ENCODE measurements around the gene MELTF.

The MELTF gene

DNA sequence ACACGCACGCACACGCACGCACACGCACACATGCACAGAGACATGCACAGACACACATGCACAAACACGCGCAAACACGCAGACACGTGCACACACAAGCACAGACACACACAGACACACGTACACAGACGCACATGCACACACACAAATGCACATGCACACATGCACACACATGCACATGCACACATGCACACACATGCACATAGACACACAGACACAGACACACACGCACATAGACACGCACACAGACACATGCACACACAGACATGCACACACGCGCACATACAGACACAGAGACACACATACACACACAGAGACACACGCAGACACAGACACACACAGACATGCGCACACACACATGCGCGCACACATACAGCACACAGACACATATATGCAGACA, 34.6 kb downstream of the MELTF start:
- DNase-seq (ENCODE audit: low read depth in 1 of 2, low spot score in 1 of 2) = no peak

DNA sequence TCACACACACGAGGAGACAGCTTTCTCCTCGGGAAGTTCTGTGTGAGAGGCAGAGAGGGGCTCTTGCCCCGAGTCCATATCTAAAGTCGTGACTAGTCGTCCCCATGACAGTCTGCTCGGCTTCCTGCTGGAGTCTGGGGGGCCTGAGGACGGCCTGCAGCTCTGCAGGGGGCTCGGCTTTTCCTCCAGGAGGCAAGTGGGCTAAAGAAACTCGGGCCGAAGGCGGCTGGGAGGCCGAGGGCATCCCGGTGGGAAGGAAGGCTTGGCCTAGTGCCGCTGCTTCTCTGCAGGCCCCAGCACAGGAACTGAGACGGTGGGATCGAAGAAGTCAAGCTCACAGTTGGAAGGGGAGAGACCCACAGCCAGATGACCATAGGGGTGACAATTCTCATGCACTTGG, 35.6 kb downstream of the MELTF start:
- DNase-seq (ENCODE audit: low read depth in 1 of 2, low spot score in 1 of 2) = no peak

DNA sequence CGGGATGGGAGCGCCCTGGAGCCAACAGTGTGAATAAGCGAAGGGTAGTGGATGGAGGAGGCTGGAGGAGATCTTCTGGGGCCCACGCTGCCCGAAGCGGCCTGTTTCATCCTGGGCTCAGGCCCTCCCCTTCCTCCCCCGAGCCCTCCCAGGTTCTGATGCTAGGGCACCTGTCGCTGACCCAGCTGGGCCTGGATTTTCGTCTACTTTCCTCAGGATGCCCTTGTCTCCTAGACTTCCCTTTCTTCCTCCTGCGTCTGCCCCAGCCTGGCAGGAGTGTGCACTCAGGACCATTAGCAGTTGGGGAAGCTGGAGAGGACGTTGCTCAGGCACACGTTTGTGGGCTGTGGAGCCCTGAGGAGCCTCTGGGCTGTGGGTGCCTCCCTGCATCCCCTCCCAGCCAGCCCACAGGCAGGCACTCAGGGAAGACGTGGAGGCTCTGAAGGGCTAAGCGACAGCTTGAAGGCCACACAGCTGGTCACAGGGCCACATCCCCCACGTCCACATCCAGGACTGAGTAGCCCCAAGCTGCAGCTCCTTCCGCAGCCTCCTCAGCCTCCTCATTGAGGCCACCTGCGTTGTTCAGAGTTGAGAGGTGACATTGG, 37.1 kb downstream of the MELTF start:
- no peak for DNase-seq (ENCODE audit: low read depth in 1 of 2, low spot score in 1 of 2)

DNA sequence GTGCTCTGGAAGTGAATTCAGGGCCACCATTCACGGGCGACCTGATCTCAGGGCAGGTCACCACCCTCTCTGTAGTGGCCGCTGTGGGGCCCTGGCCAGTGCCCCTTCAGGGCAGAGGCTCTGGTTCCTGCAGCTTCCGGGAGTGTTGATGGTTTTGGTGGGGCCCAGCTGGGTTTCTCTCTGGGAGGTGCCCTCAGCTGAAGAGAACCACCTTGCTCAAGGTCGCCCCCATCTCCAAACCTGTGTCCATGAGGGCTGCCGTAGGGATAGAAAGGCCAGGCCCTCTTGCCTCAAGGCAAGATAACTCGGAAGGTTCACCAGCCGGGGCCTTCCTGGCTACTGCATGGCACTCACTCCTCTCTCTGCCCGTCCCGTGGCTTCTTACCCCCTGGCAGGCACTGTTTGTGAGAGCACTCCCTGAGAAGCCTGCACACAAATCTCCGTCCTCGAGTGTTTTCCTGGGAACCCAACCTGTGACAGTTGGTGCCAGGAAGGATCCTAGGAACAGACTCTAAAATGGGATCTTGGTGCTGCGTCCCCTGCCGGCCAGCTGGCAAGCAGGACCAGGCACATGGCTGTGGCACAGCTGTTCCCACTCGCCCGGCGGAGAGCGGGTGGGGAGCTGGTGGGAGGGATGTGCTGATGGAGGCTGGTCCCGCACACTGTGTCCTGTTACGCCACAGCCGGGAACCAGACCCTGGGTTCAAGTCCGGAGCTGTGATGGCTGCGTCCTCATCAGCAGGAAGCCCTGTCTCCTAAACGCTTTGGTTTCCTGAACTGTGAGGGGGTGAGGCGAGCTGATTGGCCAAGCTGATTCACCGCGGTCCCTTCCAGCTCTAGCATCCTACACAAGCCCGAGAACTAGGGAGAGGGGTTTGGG, 37.8 kb downstream of the MELTF start:
- DNase-seq (ENCODE audit: low read depth in 1 of 2, low spot score in 1 of 2) = no peak

DNA sequence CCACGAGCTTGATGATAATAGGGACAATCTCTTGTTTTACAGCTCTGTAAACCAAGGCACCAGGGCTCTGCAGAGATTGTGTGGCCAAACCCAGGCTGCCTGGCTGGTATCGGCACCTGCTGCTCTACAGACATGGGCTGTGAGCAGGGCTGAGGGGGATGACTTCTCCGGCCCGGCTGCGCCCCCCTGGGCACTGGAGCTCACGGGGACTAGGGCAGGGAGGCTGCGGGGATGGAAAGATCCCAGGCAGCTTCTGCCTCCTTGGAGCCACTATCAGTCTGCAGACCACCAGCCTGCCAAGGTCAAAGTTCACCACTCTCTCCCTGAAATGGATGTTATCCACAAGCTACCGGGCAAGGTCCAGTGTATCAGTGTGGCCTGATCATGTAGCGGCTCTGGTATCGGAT, 39.0 kb downstream of the MELTF start:
- no peak for DNase-seq (ENCODE audit: low read depth in 1 of 2, low spot score in 1 of 2)

DNA sequence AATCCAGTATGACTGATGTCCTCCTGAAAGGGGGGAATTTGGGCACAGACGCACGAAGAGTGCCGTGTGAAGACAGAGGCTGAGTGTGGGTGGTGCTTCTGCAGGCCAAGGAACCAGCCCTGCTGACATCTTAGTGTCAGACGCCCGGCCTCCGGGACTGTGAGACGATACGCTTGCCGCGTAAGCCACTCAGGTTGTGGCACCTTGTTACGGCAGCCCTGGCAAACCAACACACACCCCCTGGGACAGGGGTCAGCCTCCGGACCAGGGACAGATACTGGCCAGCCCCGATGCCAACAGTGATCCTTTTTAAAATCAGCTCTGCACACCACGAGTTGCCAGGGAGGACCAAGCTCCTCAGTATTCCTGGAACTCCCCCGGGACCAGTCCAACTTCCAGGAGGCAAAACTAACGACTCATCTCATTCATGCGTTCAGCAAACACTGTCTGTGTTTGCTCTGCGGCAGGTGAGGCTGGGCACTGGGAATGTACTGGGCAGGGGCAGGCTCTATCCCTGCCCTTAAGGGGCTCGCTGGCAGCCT, 39.8 kb downstream of the MELTF start:
- no peak for DNase-seq (ENCODE audit: low read depth in 1 of 2, low spot score in 1 of 2)

DNA sequence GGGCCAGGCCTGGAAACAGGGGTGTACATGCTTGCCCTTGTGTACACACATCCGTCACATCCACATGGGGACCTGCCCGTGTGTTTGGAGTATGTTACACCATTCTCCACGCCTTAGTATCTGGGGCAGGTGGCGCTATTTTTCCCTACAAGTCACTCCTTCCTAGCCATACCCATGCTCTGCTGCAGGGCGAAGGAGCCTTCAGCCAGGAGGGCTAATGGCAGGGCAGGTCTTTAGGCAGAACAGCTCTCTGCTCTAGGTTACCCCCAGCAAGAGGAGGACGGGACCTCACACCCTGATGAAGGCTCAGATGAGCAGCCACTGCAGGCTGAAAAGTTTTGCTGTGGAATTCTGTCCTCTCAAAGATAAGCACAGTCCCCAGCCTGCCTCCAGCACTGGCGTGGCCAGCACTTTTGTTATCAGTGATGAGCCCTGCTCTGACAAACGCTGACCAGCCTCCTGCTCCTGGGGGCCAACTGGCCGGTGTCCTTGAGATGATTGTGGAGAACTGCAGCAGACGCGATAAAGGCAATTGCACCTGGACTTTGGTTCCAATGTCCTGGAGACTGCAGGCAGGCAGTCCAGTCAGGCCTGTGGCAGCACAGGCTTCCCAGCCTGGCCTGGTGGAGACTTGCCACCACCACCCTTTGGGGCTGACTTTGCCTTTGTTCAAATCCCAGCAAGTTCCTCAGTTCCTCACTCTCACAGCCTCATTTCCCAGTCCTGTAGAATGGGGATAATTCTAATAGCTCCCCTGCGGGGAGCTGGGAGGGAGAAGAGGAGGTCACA, 41.2 kb downstream of the MELTF start:
- DNase-seq (ENCODE audit: low read depth in 1 of 2, low spot score in 1 of 2) = no peak

DNA sequence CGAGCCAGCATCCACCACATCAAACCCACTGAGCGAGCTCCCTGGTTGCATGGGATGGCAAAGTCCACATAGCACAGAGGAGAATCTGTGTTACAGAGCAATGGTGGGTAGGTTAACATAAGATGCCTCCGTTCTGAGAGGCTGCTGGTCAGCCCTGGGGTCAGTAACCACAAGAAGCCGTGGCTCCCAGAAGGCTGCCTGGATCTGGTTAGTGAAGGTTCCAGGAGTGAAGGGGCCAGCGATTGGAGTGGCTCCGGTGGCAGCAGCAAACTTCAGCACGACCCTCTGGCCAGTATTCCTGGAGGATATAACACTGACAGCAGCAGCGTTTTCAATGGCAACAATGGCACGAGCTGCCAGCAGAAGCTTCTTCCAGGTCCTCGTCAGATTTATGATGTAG, 42.6 kb downstream of the MELTF start:
- no peak for DNase-seq (ENCODE audit: low read depth in 1 of 2, low spot score in 1 of 2)

DNA sequence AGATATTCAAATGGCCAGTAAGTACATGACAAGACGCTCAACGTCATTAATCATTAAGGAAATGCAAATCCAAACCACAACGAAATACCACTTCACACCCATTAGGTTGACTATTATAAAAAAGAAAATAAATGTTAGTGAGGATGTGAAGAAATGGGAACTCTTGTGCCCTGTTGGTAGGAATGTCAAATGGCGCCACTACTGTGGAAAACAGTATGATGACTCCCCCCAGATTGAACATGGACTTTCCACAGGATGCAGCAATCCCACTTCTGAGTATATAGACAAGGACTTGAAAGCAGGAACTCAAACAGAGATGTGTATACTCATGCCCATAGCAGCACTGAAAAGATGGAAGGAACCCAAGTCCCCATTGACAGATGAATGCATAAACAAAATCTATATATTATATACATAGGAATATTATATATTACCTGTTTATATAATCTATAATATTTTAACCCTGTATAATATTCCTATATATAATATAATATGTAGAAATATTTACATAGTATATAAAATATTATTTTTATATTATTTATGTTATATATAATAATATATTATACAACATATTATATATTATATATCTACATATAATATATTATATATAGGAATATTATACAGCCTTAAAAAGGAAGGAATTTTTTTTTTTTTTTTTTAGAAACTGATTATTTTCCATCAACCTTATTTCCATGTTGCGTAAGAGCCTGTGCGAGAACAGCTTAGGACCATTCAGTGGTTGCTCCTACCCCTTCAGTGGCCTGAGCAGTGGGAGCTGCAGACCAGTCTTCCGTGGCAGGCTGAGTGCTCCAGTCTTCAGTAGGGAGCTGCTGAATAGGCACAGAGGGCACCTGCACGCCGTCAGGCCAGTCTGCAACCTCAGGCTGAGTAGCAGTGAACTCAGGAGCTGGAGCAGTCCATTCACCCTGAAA, 43.4 kb downstream of the MELTF start:
- DNase-seq (ENCODE audit: low read depth in 1 of 2, low spot score in 1 of 2) = no peak

DNA sequence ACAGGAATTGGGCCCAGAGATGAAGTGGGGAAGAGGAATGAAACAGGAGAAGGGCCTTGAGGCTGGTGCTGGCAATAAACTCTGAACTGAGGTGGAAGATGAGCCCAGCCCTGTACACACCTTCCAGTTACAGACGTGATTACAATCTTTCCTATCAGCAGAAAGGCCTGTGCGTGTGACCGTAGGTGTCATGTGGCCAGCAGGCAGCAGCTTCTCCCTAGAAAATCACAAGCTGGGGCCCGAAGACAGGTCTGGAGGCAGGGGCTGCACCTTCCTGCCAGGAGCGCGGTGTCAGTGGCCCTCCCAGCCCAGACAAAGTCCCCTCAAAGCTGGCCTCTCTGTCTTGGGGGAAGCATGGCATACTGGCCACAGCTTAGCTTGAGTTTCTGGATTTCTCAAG, 44.3 kb downstream of the MELTF start:
- no peak for DNase-seq (ENCODE audit: low read depth in 1 of 2, low spot score in 1 of 2)

DNA sequence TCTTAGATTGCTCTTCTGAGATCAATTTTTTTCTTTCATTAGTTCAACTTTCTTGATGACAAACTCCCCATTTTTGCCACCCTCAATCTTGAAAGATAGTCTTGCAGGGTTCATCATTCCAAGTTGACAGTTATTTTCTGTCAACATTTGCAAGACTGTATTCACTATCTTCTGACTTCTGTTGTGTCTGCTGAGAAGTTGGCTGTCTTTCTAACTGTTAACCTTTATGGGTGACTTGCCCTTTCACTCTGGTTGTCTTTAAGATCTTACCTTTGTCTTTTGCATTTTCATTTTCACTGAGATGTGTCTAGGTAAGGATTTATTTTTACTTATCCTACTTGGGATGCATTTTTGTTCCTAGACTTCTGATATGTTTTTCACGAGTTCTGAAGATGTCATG, 46.4 kb downstream of the MELTF start:
- DNase-seq (ENCODE audit: low read depth in 1 of 2, low spot score in 1 of 2) = no peak

DNA sequence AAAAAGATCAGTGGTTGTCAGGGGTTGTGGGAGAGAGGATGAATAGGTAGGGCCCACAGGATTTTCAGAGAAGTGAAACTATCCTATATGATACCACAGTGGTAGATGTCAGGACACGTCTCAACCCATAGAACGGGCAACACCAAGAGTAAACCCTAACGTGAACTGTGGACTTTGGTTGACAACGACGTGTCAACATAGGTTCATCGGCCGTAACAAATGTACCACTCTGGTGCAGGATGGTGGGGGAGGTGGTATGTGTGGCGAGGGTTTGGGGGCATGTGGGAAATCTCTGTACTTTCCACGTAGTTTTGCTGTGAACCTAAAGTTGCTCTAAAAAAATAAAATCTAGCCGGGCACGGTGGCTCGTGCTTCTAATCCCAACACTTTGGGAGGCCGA, 48.0 kb downstream of the MELTF start:
- no peak for DNase-seq (ENCODE audit: low read depth in 1 of 2, low spot score in 1 of 2)

DNA sequence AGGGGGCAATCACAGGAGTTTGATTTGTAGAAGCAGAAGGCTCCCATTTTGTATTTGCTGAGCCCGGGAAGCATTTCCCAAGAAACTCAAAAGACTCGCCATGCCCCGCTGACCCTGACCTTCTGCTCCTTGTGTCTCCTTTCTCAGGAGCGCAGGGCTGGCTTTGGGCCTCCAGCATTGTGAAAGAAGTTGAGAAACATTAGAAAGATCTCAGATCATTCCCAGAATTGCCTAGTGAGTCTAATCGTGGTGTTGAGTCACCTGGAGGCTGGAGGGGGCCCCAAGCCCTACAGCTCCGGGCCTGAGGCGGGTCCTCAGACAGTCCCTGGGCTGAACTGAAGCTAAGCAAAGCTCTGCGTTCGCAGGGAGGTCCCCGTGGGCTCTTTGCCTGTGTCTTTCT, 50.1 kb downstream of the MELTF start:
- DNase-seq (ENCODE audit: low read depth in 1 of 2, low spot score in 1 of 2) = no peak

DNA sequence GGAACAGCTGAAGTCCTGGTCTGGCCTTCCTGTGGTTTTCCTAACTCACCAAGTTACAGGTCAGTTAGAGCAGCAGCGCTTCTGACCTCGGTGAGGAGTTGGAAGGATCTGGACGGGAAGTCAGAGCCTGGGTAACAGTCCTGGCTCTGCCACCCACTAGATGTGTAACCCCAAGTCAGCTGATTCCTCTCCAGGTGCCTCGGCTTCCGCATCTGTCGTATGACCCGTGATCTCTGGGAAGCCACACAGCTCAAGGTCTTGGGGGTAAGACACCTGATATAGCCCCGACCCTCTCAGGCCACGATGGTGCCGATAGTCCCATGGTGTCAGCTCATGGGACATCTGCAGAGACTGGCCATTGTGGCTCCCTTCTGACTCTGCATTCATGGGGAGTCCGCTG, 52.7 kb downstream of the MELTF start:
- no peak for DNase-seq (ENCODE audit: low read depth in 1 of 2, low spot score in 1 of 2)

DNA sequence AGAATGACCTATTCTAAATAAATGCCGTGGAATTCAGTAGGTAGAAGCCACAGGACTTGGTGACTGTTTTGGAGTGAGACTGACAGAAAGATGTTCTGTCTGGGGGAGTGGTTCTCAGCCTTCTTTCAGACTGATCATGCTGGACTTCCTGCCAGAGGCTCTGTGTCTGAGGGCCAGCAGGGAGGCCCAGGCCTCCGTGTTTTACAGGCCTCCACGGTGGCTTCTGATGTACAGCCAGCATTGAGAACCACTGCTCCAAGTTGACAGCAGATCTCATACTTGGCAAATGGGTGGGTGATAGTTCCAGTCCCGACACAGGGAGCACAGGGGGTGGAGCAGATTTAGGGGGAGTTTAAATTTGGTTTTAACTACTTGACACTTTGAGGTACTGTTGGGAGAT, 54.3 kb downstream of the MELTF start:
- DNase-seq (ENCODE audit: low read depth in 1 of 2, low spot score in 1 of 2) = no peak

DNA sequence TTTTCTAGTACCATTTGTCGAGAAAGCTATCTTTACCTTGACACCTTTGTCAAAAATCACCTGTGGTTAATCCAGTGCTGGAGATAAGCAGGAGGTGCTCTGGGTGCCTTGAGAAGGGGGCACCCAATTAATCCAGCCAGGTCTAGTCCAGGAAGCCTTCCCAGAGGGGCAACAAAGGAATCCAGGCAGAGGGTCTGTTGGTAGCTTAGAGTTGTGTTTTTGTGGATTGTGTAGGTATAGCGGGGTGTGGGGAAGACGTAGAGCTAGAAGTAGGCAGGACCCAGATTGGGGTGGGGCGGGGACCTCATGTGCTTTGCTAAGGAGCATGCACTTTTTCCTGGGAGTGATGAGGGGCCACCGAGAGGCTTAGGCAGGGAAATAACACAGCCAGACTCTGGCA, 55.0 kb downstream of the MELTF start:
- DNase-seq (ENCODE audit: low read depth in 1 of 2, low spot score in 1 of 2) = no peak

DNA sequence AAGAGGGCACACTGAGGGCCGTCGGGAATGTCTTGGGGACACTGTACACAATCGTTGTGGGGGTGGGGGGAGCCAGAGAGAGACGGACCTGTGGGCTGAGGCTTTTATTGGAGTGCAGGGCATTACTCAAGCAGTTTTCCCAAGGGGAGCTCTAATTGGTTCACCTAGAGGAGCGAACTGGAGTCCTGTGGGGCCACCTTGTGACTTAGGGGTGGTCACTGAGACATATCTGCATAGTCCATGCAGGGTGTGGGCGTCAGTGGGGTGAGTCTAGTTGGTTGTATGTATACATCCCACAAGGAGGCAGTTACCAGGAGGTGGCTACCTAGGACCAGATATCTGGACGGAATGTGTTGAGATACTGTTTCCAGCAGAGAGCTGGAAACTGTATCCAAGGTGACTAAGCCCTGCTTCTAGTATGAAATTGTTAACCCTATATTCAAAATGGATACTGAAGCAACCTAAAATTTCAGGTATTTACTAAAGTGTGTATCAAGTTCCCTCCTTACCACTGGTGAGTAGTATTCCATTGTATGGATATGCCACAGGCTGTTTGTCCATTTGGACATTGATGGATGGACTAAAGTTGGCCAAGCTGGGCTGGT, 58.4 kb downstream of the MELTF start:
- no peak for DNase-seq (ENCODE audit: low read depth in 1 of 2, low spot score in 1 of 2)

DNA sequence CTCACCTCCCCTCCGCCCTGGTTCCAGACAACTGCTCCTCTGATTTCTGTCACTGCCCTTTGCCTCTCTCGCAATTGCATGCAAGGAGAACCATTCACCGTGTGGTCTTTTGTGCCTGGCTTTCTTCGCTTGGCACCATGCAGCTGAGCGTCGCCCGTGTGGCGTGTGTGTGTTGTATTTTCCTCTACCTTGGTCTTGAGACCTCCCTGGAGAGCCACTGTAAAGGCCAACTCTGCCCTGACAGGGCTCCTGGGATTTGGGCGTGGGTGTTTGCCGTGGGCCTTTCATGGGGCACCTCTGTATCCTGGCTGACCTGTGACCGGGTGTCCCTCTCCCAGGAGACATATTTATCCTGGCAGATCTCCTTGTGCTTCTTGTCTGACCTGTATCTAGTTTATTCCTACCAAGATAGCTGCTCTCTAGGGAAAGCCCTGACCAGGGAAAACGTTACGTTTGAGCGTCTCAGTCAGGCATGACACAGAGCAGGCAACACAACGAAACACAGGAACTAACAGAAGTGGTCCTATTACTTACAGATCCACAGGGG, 59.0 kb downstream of the MELTF start:
- DNase-seq (ENCODE audit: low read depth in 1 of 2, low spot score in 1 of 2) = no peak

DNA sequence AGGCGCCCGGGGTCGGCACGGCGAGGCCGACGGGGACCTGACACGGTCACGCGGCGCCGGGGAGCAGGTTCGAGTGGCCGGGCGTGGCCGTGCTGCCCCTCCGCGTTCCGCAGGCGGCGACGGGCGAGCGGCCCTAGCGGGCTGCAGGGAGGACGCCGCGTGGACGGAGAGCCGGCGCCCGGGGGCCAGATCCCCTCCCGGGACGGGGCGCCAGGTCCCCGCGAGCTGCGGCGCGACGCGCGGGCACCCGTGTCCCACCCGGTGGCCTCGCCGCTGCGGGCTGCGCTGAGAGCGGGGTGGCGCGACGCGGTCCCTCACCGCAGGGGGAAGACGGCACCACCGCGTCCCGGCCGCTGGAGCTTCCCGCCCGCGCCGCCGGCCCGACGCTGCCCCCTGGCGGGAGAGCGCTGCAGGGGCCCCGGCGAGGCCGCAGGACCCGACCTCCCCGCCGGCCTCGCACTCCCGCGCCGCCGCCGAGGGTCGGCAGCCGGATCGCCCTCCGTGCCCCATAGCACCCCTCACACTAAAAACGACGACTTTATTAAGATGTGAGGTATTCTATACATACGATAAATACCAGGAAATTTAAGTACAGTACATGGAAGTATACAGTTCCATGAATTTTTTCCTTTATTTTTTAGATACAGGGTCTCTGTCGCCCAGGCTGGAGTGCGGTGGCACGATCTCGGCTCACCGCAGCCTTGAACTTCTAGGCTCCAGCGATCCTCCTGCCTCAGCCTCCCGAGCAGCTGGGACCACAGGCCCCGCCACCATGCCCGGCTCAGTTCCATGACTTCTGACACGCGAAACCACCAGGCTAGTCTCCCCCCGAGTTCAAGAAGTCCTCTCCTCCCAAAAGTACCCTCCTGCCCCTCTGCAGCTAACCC, 59.7 kb downstream of the MELTF start:
- peak; percentile 43 to 56 for DNase-seq (ENCODE audit: low read depth in 1 of 2, low spot score in 1 of 2)
